Measurements from ENCODE around the gene NPR3. TPM values are rescaled to one million over a fixed set of nuclear protein-coding genes. Genes with fewer than 3 reads are reported as not detected.

NPR3 gene
- total RNA-seq, 4 donors from 2014 or later = 6.1 to 10.1 (median 8.1) TPM

DNA sequence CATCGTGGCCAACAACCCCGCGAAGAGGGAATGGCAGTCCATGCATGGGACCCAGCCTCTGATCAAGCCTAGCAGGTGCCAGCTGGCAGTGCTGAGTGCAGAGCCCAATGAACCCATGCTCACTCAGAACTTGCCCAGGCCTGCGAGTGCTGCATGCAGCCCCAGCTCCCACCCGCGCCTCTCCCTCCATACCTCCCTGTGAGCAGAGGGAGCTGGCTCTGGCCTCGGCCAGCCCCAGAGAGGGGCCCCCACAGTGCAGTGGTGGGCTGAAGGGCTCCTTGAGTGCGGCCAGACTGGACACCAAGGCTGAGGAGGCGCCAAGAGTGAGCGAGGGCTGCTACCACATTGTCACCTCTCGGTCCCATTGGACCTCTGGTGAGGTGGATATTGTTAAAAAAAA lies 32.6 kb upstream of the NPR3 start:
- Histone ChIP-seq H3K9me3 (no peaks in the 10 kb centered on the region), H3K4me3 (no peak overlapping the region), H3K27me3 (no peaks in the 10 kb centered on the region), H3K36me3 (no peaks in the 10 kb centered on the region), H3K4me1 (no peaks in the 10 kb centered on the region), H3K27ac (no peak overlapping the region)
- TF ChIP-seq POLR2A (IDR thresholded peaks at IDR 0.05) (no peak), EP300 (IDR thresholded peaks at IDR 0.05) (no peak), POLR2AphosphoS5 (IDR thresholded peaks at IDR 0.05) (no peak)
- TF ChIP-seq, protein P1, sequence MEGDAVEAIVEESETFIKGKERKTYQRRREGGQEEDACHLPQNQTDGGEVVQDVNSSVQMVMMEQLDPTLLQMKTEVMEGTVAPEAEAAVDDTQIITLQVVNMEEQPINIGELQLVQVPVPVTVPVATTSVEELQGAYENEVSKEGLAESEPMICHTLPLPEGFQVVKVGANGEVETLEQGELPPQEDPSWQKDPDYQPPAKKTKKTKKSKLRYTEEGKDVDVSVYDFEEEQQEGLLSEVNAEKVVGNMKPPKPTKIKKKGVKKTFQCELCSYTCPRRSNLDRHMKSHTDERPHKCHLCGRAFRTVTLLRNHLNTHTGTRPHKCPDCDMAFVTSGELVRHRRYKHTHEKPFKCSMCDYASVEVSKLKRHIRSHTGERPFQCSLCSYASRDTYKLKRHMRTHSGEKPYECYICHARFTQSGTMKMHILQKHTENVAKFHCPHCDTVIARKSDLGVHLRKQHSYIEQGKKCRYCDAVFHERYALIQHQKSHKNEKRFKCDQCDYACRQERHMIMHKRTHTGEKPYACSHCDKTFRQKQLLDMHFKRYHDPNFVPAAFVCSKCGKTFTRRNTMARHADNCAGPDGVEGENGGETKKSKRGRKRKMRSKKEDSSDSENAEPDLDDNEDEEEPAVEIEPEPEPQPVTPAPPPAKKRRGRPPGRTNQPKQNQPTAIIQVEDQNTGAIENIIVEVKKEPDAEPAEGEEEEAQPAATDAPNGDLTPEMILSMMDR (IDR thresholded peaks at IDR 0.05) = no peak
- 95% methylated on average over 11 of the region's 11 CpGs for WGBS
- no peak for DNase-seq (ENCODE audit: low spot score in 2 of 2)

- Histone ChIP-seq H3K9me3 (peaks cover 2% of the 10 kb centered on the region), H3K27ac (no peak overlapping the region), H3K4me1 (no peaks in the 10 kb centered on the region), H3K36me3 (no peaks in the 10 kb centered on the region), H3K27me3 (no peaks in the 10 kb centered on the region), H3K4me3 (no peak overlapping the region)
- WGBS = 72% methylated on average over 1 of the region's 1 CpG
- no peak for DNase-seq (ENCODE audit: low spot score in 2 of 2)
- TF ChIP-seq POLR2A (IDR thresholded peaks at IDR 0.05) (no peak), POLR2AphosphoS5 (IDR thresholded peaks at IDR 0.05) (no peak), EP300 (IDR thresholded peaks at IDR 0.05) (no peak)
- TF ChIP-seq, protein P1 (IDR thresholded peaks at IDR 0.05) = no peak
These were observed 31.9 kb upstream of the NPR3 start for GRCh38 chr5:32679218-32679617.

DNA sequence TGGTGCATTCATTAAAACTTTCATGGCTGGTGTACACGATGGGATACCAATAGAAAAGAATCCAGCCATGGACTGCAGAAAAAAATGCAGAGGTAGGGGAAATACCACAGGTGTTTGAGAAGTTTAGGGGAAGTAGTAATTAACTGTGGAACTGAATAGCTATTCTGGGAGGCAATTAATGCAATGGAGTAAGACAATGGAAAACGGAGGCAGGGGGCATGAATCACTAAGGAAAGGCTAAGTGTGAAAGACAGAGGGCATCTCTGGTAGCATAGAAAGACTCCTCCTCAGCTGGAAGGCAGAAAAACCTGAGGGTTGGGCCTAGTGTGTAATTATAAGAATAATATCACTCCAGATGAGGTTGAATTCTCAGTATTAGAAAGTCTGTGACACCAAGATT lies 30.9 kb upstream of the NPR3 start:
- H3K9me3 ChIP-seq = peaks cover 5% of the 10 kb centered on the region
- no peaks in the 10 kb centered on the region for H3K27me3 ChIP-seq
- TF ChIP-seq EP300 (IDR thresholded peaks at IDR 0.05) (no peak), POLR2A (IDR thresholded peaks at IDR 0.05) (no peak), POLR2AphosphoS5 (IDR thresholded peaks at IDR 0.05) (no peak)
- TF ChIP-seq, protein P1 (IDR thresholded peaks at IDR 0.05) = no peak
- WGBS = 79% methylated on average over 2 of the region's 2 CpGs
- H3K27ac ChIP-seq = no peak overlapping the region
- no peak for DNase-seq (ENCODE audit: low spot score in 2 of 2)
- no peaks in the 10 kb centered on the region for H3K4me1 ChIP-seq
- H3K36me3 ChIP-seq = no peaks in the 10 kb centered on the region
- no peak overlapping the region for H3K4me3 ChIP-seq

GRCh38 chr5:32683125-32683524 lies 28.0 kb upstream of the NPR3 start:
- H3K9me3 ChIP-seq = peaks cover 5% of the 10 kb centered on the region
- H3K27me3 ChIP-seq = no peaks in the 10 kb centered on the region
- H3K27ac ChIP-seq = no peak overlapping the region
- DNase-seq (ENCODE audit: low spot score in 2 of 2) = no peak
- WGBS = 24% methylated on average over 2 of the region's 2 CpGs
- H3K4me1 ChIP-seq = no peaks in the 10 kb centered on the region
- TF ChIP-seq EP300 (IDR thresholded peaks at IDR 0.05) (no peak), POLR2AphosphoS5 (IDR thresholded peaks at IDR 0.05) (no peak), POLR2A (IDR thresholded peaks at IDR 0.05) (no peak)
- TF ChIP-seq, protein P1 (IDR thresholded peaks at IDR 0.05) = no peak
- H3K36me3 ChIP-seq = no peaks in the 10 kb centered on the region
- H3K4me3 ChIP-seq = no peak overlapping the region

DNA sequence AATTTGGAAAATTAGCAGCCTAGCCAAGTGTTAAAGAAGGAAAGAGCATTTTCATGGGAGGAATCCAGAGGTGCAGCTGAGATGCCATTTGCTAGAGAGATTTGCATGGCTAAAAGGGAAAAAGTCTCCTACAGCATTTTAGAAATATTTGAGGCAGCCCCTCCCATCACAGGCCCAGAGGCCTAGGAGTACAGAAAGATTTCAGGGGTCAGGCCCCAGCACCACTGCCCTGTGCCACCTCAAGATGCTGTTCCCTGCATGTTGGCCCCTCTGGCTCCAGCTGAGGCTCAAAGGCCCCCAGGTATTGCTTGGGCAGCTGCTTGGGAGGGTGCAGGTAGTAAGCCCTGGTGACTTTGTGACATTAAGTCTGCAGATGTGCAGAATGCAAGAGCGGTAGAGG lies 26.9 kb upstream of the NPR3 start:
- no peak for DNase-seq (ENCODE audit: low spot score in 2 of 2)
- H3K36me3 ChIP-seq = no peaks in the 10 kb centered on the region
- no peaks in the 10 kb centered on the region for H3K27me3 ChIP-seq
- H3K4me1 ChIP-seq = no peaks in the 10 kb centered on the region
- no peak overlapping the region for H3K4me3 ChIP-seq
- no peak overlapping the region for H3K27ac ChIP-seq
- peaks cover 5% of the 10 kb centered on the region for H3K9me3 ChIP-seq
- WGBS = no CpG with 5 or more reads among the region's 1 CpG
- TF ChIP-seq POLR2AphosphoS5 (IDR thresholded peaks at IDR 0.05) (no peak), EP300 (IDR thresholded peaks at IDR 0.05) (no peak), POLR2A (IDR thresholded peaks at IDR 0.05) (no peak)
- TF ChIP-seq, protein P1 (IDR thresholded peaks at IDR 0.05) = no peak

Measured in suprapubic skin (tissue), 4 donors.